Astrocyte (in vitro differentiated cells and primary cell): ENCODE measurements around the gene ADGRF1.

Source experiments
- EZH2 ChIP-seq: IDR thresholded peaks from 2 replicates; pipeline ENCODE4 v1.6.1; 2012; ENCODE audit warnings: mild to moderate bottlenecking, low read length, inconsistent platforms; ENCODE audit not compliant: insufficient read depth
- TF ChIP-seq, protein P1 (sequence below): IDR thresholded peaks from 2 replicates; pipeline ENCODE4 v1.5.1; 2011; ENCODE audit warnings: low read depth, mild to moderate bottlenecking, inconsistent platforms, low read length, moderate library complexity; ENCODE audit not compliant: insufficient read depth

DNA sequence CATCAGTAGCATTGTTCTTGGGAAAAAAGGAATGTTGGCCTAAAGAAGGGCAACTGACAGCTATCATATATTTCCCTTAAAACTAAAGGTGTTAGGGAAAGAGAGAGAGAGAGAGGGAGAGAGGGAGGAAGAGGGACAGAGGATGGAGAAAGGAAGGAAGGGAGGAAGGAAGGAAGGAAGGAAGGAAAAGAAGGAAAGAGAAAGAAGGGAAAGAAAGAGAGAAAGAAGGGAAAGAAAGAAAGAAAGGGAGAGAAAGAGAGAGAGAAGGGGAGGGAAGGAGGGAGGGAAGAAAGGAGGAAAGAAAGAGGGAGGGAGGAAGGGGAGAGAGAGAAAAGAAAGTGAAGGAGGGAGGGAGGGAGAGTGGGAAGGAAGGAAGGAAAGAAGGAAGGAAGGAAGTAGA is 82.7 kb downstream of the ADGRF1 start:
- TF ChIP-seq, protein P1, sequence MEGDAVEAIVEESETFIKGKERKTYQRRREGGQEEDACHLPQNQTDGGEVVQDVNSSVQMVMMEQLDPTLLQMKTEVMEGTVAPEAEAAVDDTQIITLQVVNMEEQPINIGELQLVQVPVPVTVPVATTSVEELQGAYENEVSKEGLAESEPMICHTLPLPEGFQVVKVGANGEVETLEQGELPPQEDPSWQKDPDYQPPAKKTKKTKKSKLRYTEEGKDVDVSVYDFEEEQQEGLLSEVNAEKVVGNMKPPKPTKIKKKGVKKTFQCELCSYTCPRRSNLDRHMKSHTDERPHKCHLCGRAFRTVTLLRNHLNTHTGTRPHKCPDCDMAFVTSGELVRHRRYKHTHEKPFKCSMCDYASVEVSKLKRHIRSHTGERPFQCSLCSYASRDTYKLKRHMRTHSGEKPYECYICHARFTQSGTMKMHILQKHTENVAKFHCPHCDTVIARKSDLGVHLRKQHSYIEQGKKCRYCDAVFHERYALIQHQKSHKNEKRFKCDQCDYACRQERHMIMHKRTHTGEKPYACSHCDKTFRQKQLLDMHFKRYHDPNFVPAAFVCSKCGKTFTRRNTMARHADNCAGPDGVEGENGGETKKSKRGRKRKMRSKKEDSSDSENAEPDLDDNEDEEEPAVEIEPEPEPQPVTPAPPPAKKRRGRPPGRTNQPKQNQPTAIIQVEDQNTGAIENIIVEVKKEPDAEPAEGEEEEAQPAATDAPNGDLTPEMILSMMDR, result no peak
- no peak for TF ChIP-seq EZH2
